COR-L47 (cell line): Measurements from ENCODE around the gene TRAPPC12.
"Not testable (repeated sequence)": the region's sequence is repeated elsewhere in the genome, so short reads cannot be mapped to it uniquely, and the experiment has no call there.

Experiments
- DNase-seq: peaks from one replicate; lab custom pipeline; 2025; lab: John Stamatoyannopoulos, UW

Gene TRAPPC12

DNA sequence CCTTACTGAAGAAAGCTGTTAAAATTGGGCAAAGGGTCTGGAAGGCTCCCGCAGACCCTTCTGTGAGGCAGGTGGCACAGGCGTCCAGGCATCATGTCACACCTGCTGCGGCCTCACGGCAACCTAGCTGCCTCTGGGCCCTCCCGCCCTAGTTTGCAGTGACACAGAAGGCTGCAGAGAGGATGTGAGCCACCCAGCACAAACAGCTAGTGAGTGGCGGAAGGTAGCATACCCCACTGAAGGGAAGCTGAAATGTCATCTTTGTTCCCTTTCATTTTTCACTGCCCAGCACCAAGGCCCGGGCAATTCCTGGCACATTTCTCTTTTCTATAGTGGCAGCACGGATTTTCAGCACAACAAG is 53.8 kb downstream of the TRAPPC12 start:
- DNase-seq = no peak

DNA sequence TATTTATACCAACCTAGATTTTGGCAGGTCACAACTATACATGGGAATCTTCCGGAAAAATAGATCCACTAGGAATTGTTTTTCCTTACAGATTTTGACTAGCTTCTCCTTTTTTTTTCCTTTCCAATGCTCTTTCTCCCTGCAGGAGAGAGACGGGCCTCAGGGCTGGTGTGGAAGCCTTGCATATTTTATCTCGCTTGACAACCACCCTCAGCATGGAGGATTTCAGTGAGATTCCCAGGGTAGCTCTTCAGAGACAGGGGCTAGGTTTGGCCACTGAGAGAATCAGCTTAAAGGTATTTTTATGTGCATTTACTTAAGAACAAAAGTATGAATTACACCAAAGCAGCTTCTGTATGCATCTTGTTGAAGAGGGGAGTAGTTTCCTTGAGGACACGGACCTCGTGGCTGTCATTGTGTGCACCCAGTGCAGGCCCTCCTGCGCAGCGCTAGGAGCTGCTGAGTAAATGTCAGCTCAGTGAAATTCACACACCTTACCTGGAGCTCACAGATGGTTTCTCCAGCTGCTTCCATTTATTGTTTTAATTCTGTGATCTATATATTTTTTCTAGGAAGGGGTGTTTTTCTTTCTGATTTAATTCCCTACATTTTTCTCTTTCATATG is 54.4 kb downstream of the TRAPPC12 start:
- no peak for DNase-seq

- peak; percentile 49 for DNase-seq
Observed at GRCh38 chr2:3434654-3435053, 55.2 kb downstream of the TRAPPC12 start.

DNA sequence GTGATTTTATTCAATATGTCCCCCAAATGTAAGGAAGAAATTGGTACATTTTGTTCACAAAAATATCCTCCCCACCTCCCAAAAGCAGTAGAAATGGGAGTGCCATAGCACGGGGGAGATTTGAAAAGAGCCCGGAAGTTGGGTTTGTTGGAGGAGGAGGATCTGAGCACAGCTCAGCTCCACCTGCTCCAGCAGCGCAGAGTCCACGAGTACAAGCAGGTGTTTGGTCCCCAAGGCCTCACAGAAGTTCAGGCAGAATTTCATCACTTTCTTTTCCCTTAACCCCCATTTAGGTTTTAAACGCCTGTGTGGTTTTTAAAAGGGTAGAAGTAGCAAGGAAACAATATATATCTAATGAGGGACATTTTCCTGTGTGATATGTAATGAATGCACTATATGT is 56.0 kb downstream of the TRAPPC12 start:
- DNase-seq = peak; percentile 68

- no peak for DNase-seq
Observed at GRCh38 chr2:3440477-3440876, 61.0 kb downstream of the TRAPPC12 start.

DNA sequence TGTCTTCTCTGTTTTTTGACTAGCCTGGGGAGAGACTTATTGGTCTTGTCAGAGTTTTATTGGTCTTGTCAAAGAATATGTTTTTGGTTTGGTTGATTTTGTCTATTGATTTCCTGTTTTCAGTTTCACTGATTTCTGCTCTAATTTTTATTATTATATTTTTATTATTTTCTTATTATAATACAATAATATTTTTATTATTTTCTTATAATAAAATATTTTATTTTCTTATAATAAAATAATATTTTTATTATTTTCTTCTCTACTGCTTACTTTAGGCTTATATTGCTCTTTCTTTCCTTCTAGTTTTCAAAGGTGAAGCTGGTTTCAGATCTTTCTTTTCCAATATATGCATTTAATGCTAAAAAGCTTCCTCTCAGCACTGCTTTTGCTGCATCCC is 62.0 kb downstream of the TRAPPC12 start:
- DNase-seq = no peak

DNA sequence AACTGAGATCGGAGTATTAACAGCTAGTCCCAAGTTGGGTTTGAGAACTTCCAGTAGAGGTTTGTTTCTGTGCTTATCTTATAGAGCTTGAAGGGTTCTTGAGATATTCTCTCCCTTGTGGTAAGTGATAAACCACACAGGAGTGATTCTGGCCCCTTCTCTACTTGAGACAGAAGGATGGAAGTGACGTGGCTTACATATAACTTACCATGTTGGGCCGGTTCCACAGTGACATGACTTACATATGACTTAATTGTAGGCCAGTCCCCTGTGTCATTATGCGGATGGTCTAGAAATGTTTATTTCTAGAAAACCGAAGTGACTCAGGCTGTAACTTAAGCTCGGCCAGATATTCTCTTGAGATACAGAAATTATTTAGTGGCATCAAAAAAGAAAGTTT is 62.7 kb downstream of the TRAPPC12 start:
- DNase-seq = no peak

- no peak for DNase-seq
Observed at GRCh38 chr2:3443083-3443482, 63.6 kb downstream of the TRAPPC12 start.

GRCh38 chr2:3443506-3444084 is 64.1 kb downstream of the TRAPPC12 start:
- no peak for DNase-seq

GRCh38 chr2:3445891-3446290 is 66.4 kb downstream of the TRAPPC12 start:
- no peak for DNase-seq

DNA sequence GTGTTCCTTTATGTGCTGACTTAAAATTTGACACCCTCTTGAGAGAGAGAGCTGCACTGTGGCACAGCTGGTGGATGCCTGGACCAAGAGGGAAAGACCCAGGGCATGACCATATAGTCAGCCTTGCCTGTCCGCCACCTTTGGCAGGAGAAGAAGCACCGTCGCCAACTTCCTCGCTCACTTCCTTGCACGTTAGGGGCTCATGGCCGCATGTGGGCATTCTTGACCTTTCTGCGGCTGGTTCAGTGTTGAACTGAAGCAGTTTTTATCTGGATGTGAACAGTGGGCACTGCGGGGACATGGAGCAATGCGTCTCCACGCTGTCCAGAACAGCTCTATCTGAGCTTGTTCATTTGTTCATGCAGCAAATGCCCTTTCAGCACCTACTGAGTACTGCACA is 66.9 kb downstream of the TRAPPC12 start:
- DNase-seq = no peak

- not testable (repeated sequence) for DNase-seq
Observed at GRCh38 chr2:3447186-3447585, 67.7 kb downstream of the TRAPPC12 start.

DNA sequence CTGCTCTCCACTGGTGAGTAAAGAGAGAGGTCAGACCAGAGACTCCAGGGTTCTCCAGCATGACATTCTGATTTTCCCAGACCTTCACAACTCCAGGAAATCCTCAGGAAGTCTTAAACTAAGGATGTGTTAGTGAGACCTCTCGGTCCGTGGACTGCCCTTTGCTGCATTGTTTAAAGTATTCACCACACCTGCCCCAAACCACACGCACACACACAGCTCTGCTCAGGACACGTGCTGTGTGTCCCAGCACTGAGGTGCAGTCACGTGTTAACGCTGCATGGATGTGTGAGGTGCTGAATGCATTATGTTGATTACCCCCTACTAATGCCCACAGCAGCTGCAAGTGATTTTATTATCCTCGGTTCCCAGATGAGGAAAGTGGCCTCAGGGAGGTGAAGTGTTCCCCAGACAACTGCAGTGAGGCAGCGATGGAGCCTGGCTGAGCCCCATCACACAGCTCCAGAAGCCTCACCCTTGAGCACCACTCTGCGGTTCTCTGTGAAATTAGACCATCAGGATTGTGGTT is 68.4 kb downstream of the TRAPPC12 start:
- DNase-seq = peak; percentile 61

DNA sequence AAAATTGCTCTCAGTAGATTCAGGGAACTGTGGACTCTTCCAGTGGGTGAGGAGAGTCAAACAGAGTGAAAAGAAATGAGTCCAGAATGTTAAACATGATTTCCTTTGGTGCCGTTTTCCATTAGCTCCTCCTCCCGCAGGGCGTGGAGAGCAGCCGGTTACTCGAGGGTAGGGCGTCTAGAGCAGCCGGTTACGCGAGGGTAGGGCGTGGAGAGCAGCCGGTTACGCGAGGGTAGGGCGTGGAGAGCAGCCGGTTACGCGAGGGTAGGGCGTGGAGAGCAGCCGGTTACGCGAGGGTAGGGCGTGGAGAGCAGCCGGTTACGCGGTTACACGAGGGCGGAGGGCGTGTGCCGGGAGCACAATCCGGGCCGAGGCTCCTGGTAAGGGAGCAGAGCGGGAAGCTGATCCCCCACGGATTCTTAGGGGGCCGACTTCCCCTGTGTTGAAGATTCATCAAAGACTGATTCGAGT is 69.0 kb downstream of the TRAPPC12 start:
- DNase-seq = not testable (repeated sequence)

- DNase-seq = no peak
Observed at GRCh38 chr2:3449086-3449485, 69.6 kb downstream of the TRAPPC12 start.

- no peak for DNase-seq
Observed at GRCh38 chr2:3449936-3450335, 70.4 kb downstream of the TRAPPC12 start.

- DNase-seq = peak; percentile 77
Observed at GRCh38 chr2:3450385-3451010, 71.0 kb downstream of the TRAPPC12 start.

DNA sequence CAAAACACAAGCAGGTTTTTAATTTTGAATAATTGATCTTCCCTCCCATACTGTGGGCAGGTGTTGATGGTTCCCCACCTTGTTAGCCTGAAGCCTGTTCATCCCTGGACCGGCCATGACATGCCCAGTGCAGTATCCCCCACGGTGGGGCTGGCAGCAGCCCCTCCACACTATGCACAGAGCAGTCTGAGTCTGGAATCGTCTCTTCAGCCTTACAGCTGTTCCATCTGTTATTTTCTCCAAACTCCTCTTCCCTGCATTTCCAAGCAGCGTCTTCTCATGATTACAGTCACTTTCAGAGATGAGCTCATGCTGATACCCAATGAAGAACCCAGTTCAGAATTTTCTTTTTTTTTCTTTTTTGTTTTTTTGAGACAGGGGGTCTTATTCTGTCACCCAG is 71.7 kb downstream of the TRAPPC12 start:
- DNase-seq = peak; percentile 76

DNA sequence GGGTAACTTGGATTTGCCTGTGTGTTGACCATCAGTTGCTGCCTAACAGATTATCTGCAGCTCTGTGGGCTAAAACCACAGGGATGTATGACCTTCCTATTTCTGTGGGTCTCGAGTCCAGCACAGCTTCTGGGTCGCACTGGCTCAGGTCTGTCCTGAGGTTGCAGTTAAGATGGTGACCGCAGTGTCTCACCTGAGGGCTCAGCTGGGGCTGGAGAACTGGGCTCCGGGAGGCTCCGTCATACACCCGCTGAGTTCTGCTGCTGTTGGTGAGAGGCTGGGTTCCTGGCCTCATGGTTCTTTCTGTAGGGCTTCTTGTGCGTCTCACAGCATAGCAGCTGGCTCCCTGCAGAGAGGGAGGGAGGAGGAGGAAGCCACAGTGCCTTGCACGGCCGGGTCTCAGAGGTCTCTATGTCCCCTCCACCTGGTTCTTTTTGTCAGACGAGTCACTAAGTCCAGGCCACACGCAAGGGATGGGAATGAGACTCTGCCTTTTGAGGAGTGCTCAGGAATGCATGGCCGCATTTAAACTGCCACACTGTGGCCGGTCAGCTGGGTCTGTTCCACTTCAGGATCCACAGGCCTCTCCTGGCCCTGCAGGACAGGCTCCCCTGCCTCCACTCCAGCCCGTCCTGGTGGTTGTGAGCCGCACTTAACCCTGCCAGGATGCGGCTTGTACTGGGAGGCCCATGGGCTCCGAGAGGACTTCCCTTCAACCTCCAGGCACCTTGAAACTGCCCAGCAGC is 72.6 kb downstream of the TRAPPC12 start:
- DNase-seq = no peak

- no peak for DNase-seq
Observed at GRCh38 chr2:3453190-3453999, 73.9 kb downstream of the TRAPPC12 start.

DNA sequence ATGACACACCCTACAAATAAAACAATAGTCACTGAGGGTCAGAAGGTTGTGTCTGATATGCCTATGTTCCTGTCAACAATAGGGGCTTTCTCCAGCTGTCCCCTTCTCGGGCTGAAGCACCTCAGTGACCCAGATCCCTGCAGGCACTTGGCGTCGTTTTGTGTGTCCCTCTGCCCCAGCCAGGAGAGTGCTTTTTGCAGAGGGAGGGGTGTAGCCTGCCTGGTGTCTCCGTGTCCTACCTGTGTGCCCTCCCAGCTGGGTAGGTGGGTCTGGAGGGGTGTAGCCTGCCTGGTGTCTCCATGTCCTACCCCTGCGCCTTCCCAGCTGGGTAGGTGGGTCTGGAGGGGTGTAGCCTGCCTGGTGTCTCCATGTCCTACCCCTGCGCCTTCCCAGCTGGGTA is 74.5 kb downstream of the TRAPPC12 start:
- not testable (repeated sequence) for DNase-seq

DNA sequence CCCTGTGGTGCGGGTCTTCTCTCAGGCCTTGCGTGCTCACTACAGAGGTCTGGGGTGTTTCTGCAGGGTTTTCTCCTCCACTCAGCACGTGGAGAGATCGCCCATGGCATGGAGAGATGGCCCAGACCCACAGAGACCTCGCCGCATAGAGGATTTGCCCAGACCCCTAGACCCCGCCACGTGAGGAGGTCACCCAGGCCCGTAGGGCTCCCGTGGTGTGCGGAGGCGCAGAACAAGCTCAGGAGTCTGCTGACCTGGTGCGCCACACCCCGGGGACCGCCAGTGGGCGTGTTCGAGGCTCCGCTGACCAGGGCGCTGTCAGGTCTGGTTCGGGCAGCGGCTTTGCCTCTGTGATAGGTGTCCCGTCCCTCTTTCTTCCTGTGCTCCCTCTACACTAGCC is 75.3 kb downstream of the TRAPPC12 start:
- no peak for DNase-seq
